ENCODE data around the gene WDR19. TPM values are rescaled to one million over a fixed set of nuclear protein-coding genes. Genes with fewer than 3 reads are reported as not detected.

Gene WDR19
- total and polyA plus RNA-seq, 8 donors = 6.3 to 41.3 (median 13.7) TPM

DNA sequence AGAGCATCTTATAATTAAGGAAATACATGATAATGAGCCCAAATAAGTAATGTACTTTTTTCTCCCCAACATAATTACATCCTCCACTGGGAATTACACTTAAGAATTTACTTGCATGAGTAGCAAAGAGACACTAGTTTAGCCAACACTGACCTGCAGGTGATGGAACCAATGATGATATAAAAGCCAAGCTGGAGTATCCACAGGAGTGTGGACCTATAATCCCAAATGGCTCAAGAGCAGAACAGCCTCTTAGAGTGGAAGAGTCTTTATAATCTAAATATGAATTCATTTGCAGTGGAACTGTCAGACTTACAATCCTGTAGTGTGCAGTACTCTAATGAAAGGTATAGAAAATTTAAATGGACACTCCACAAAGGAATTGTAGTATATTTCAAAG lies 22.2 kb downstream of the WDR19 start:
- intact Hi-C loops (cut with DNase I) = no loop called here
- TF ChIP-seq CTCF (IDR thresholded peaks at IDR 0.05) = no peak
- no peak for DNase-seq
- H3K4me3 ChIP-seq = no peak overlapping the region
- FAIRE-seq = no peak
- H3K9me3 ChIP-seq = no peaks in the 10 kb centered on the region
- peaks cover 0 to 20% (median 0%) of the 10 kb centered on the region in 3 donors for H3K36me3 ChIP-seq
- H3K27ac ChIP-seq = no peak overlapping the region
- ATAC-seq = no peak
- no peaks in the 10 kb centered on the region for H3K27me3 ChIP-seq
- no peaks in the 10 kb centered on the region for H3K4me1 ChIP-seq

- Histone ChIP-seq H3K27me3 (no peaks in the 10 kb centered on the region), H3K27ac (no peak overlapping the region), H3K9me3 (no peaks in the 10 kb centered on the region), H3K4me3 (no peak overlapping the region), H3K4me1 (no peaks in the 10 kb centered on the region), H3K36me3 (peaks cover 0 to 18% (median 0%) of the 10 kb centered on the region in 3 donors)
- intact Hi-C loops (cut with DNase I) = no loop called here
- TF ChIP-seq CTCF (IDR thresholded peaks at IDR 0.05) = no peak
- WGBS, 2 donors = 95% methylated on average over 1 of the region's 1 CpG
- FAIRE-seq (no peak), DNase-seq (no peak), ATAC-seq (no peak)
Observed at GRCh38 chr4:39205000-39205399, 22.7 kb downstream of the WDR19 start.

GRCh38 chr4:39205476-39205875 lies 23.1 kb downstream of the WDR19 start:
- WGBS, 2 donors = 86 to 90% methylated on average over 3 of the region's 3 CpGs
- ATAC-seq (no peak), DNase-seq (no peak), FAIRE-seq (no peak)
- Histone ChIP-seq H3K27me3 (no peaks in the 10 kb centered on the region), H3K4me3 (no peak overlapping the region), H3K9me3 (no peaks in the 10 kb centered on the region), H3K36me3 (peaks cover 0 to 18% (median 0%) of the 10 kb centered on the region in 3 donors), H3K4me1 (no peaks in the 10 kb centered on the region), H3K27ac (no peak overlapping the region)
- no peak for TF ChIP-seq CTCF (IDR thresholded peaks at IDR 0.05)
- intact Hi-C loops (cut with DNase I) = no loop called here

DNA sequence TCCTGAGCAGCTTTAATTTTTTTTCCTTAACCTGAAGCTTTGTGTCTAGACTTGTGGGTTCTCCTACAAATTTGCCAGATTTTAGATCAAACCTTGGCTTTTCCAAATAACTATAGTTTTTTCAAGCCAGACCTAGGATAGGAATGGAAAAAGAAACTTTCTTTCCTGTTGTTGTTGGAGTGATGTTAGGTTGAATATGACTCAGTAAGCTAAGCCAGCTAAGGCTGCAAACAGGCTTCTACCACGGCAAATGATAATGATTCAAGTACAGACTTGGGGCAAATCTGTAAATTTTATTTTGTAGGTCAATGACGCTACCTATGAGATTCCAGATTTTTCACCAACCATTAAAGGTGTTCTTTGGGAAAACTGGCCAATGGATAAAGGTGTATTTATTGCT lies 45.6 kb downstream of the WDR19 start:
- H3K9me3 ChIP-seq = no peaks in the 10 kb centered on the region
- no peak overlapping the region for H3K27ac ChIP-seq
- ATAC-seq (peak in 3 of 4 donors; percentile 4 to 40 (median 8)), DNase-seq (no peak), FAIRE-seq (no peak)
- H3K36me3 ChIP-seq = no peaks in the 10 kb centered on the region
- no peak for TF ChIP-seq CTCF (IDR thresholded peaks at IDR 0.05)
- H3K4me3 ChIP-seq = no peak overlapping the region
- no peaks in the 10 kb centered on the region for H3K27me3 ChIP-seq
- intact Hi-C loops (cut with DNase I) = no loop called here
- peaks cover 0 to 5% (median 0%) of the 10 kb centered on the region in 3 donors for H3K4me1 ChIP-seq
- 46 to 47% methylated on average over 2 of the region's 2 CpGs for WGBS, 2 donors

GRCh38 chr4:39228377-39228776 lies 46.0 kb downstream of the WDR19 start:
- H3K9me3 ChIP-seq = no peaks in the 10 kb centered on the region
- 29 to 46% methylated on average over 4 of the region's 4 CpGs for WGBS, 2 donors
- peak; percentile 53 to 93 (median 75) for ATAC-seq
- no peaks in the 10 kb centered on the region for H3K36me3 ChIP-seq
- peak in 1 of 6 donors; percentile 33 for DNase-seq
- FAIRE-seq = no peak
- no peak overlapping the region for H3K4me3 ChIP-seq
- intact Hi-C loops (cut with DNase I) = no loop called here
- no peak for TF ChIP-seq CTCF (IDR thresholded peaks at IDR 0.05)
- peaks cover 0 to 5% (median 0%) of the 10 kb centered on the region in 3 donors for H3K4me1 ChIP-seq
- no peak overlapping the region for H3K27ac ChIP-seq
- no peaks in the 10 kb centered on the region for H3K27me3 ChIP-seq
